ENCODE results near the gene SF3B2.

Gene SF3B2

GRCh38 chr11:66050581-66051231 lies 1.5 kb upstream of the SF3B2 start:
- Histone ChIP-seq H3K27me3 (no peaks in the 10 kb centered on the region; a peak in 2 of 22 replicates), H4K20me1 (peaks cover 0 to 33% (median 13%) of the 10 kb centered on the region in 11 experiments; a peak in 14 of 22 replicates), H3K4me1 (peaks cover 30 to 45% (median 38%) of the 10 kb centered on the region in 10 experiments), H3K36me3 (peaks cover 24 to 29% (median 27%) of the 10 kb centered on the region in 11 experiments), H3K9ac (peak overlapping the region; percentile 85 to 95 (median 91); a peak in 21 of 22 replicates), H3K4me3 (peak overlapping the region; percentile 81 to 100 (median 90); a peak in 17 of 20 replicates), H3K9me3 (replicated peaks in 1 of 11) (no peaks in the 10 kb centered on the region), H3K4me2 (peak overlapping the region; percentile 80 to 99 (median 90)), H3K27ac (peak overlapping the region; percentile 68 to 90 (median 84); a peak in 19 of 22 replicates)
- no peak for TF ChIP-seq Cebpa-rat (IDR thresholded peaks at IDR 0.05)

- Histone ChIP-seq H4K20me1 (peaks cover 0 to 38% (median 18%) of the 10 kb centered on the region in 11 experiments; a peak in 16 of 22 replicates), H3K4me1 (peaks cover 30 to 45% (median 38%) of the 10 kb centered on the region in 10 experiments), H3K9ac (peak overlapping the region; percentile 85 to 95 (median 91)), H3K36me3 (peaks cover 31 to 36% (median 34%) of the 10 kb centered on the region in 11 experiments), H3K4me3 (peak overlapping the region; percentile 81 to 100 (median 90)), H3K4me2 (peak overlapping the region; percentile 80 to 99 (median 90)), H3K9me3 (replicated peaks in 1 of 11) (no peaks in the 10 kb centered on the region), H3K27me3 (no peaks in the 10 kb centered on the region; a peak in 2 of 22 replicates), H3K27ac (peak overlapping the region; percentile 68 to 90 (median 84))
- TF ChIP-seq Cebpa-rat (IDR thresholded peaks at IDR 0.05): no peak
Measured at GRCh38 chr11:66051371-66051765, 796 bp upstream of the SF3B2 start.

GRCh38 chr11:66052664-66052982 lies 459 bp downstream of the SF3B2 start:
- Histone ChIP-seq H3K9ac (peak overlapping the region; percentile 85 to 95 (median 91)), H3K4me1 (peaks cover 24 to 42% (median 38%) of the 10 kb centered on the region in 10 experiments), H3K4me3 (peak overlapping the region; percentile 81 to 100 (median 90)), H3K4me2 (peak overlapping the region; percentile 87 to 99 (median 95)), H4K20me1 (peaks cover 0 to 45% (median 22%) of the 10 kb centered on the region in 11 experiments; a peak in 17 of 22 replicates), H3K27me3 (no peaks in the 10 kb centered on the region; a peak in 2 of 22 replicates), H3K36me3 (peaks cover 43 to 48% (median 46%) of the 10 kb centered on the region in 11 experiments), H3K27ac (peak overlapping the region; percentile 82 to 90 (median 84)), H3K9me3 (replicated peaks in 1 of 11) (no peaks in the 10 kb centered on the region)
- TF ChIP-seq Cebpa-rat (IDR thresholded peaks at IDR 0.05): no peak

GRCh38 chr11:66055021-66055420 lies 2.9 kb downstream of the SF3B2 start:
- no peaks in the 10 kb centered on the region for H3K9me3 ChIP-seq (replicated peaks in 1 of 11)
- no peak overlapping the region for H3K27ac ChIP-seq
- H4K20me1 ChIP-seq: peaks cover 0 to 69% (median 30%) of the 10 kb centered on the region in 11 experiments; a peak in 17 of 22 replicates
- 0 out of 22 replicates have a peak overlapping the region, but pooled peaks of 2 of the 11 experiments have one; percentile 10 to 26 for H3K9ac ChIP-seq
- H3K36me3 ChIP-seq: peaks cover 67 to 72% (median 70%) of the 10 kb centered on the region in 11 experiments
- TF ChIP-seq Cebpa-rat (IDR thresholded peaks at IDR 0.05): no peak
- H3K4me3 ChIP-seq: no peak overlapping the region
- peaks cover 24 to 32% (median 28%) of the 10 kb centered on the region in 10 experiments for H3K4me1 ChIP-seq
- H3K27me3 ChIP-seq: no peaks in the 10 kb centered on the region
- H3K4me2 ChIP-seq: no peak overlapping the region

GRCh38 chr11:66056501-66056900 lies 4.3 kb downstream of the SF3B2 start:
- H3K4me2 ChIP-seq: no peak overlapping the region
- H3K4me1 ChIP-seq: peaks cover 12 to 19% (median 14%) of the 10 kb centered on the region in 10 experiments
- H4K20me1 ChIP-seq: peaks cover 0 to 84% (median 41%) of the 10 kb centered on the region in 11 experiments; a peak in 19 of 22 replicates
- TF ChIP-seq Cebpa-rat (IDR thresholded peaks at IDR 0.05): no peak
- H3K4me3 ChIP-seq: no peak overlapping the region
- H3K9me3 ChIP-seq (replicated peaks in 1 of 11): no peaks in the 10 kb centered on the region
- H3K27me3 ChIP-seq: no peaks in the 10 kb centered on the region
- H3K9ac ChIP-seq: 0 out of 22 replicates have a peak overlapping the region, but pooled peaks of 2 of the 11 experiments have one; percentile 14 to 23
- peaks cover 81 to 87% (median 85%) of the 10 kb centered on the region in 11 experiments for H3K36me3 ChIP-seq
- H3K27ac ChIP-seq: no peak overlapping the region

- Histone ChIP-seq H3K4me1 (peaks cover 0 to 9% (median 0%) of the 10 kb centered on the region in 10 experiments; a peak in 4 of 20 replicates), H4K20me1 (peaks cover 9 to 90% (median 62%) of the 10 kb centered on the region in 11 experiments; a peak in 20 of 22 replicates), H3K27me3 (no peaks in the 10 kb centered on the region), H3K9ac (peak overlapping the region in 2 of 11 experiments; percentile 4 to 20; a peak in 1 of 22 replicates), H3K4me3 (no peak overlapping the region), H3K4me2 (no peak overlapping the region), H3K36me3 (peaks cover 98 to 100% (median 100%) of the 10 kb centered on the region in 11 experiments), H3K9me3 (replicated peaks in 1 of 11) (no peaks in the 10 kb centered on the region), H3K27ac (no peak overlapping the region)
- no peak for TF ChIP-seq Cebpa-rat (IDR thresholded peaks at IDR 0.05)
Measured at GRCh38 chr11:66059966-66060680, 8.0 kb downstream of the SF3B2 start.

- H4K20me1 ChIP-seq: peaks cover 13 to 88% (median 59%) of the 10 kb centered on the region in 11 experiments; a peak in 20 of 22 replicates
- peaks cover under 1 to 14% (median 6%) of the 10 kb centered on the region in 10 experiments; a peak in 15 of 20 replicates for H3K4me1 ChIP-seq
- no peak overlapping the region for H3K27ac ChIP-seq
- no peak overlapping the region for H3K4me3 ChIP-seq
- H3K9ac ChIP-seq: peak overlapping the region in 1 of 11 experiments; percentile 6; a peak in 2 of 22 replicates
- H3K27me3 ChIP-seq: no peaks in the 10 kb centered on the region
- TF ChIP-seq Cebpa-rat (IDR thresholded peaks at IDR 0.05): no peak
- H3K9me3 ChIP-seq (replicated peaks in 1 of 11): no peaks in the 10 kb centered on the region
- no peak overlapping the region for H3K4me2 ChIP-seq
- H3K36me3 ChIP-seq: peaks cover 97 to 100% (median 100%) of the 10 kb centered on the region in 11 experiments
Measured at GRCh38 chr11:66061268-66061667, 9.1 kb downstream of the SF3B2 start.

GRCh38 chr11:66062408-66062807 lies 10.2 kb downstream of the SF3B2 start:
- Histone ChIP-seq H3K36me3 (peaks cover 92 to 100% (median 100%) of the 10 kb centered on the region in 11 experiments), H3K4me2 (no peak overlapping the region), H3K4me1 (peaks cover 11 to 25% (median 17%) of the 10 kb centered on the region in 10 experiments; a peak in 19 of 20 replicates)

More at GRCh38 chr11:66062408-66062807, 10.2 kb downstream of the SF3B2 start:
- no peak for TF ChIP-seq Cebpa-rat (IDR thresholded peaks at IDR 0.05)
- Histone ChIP-seq H4K20me1 (peaks cover 24 to 91% (median 69%) of the 10 kb centered on the region in 11 experiments; a peak in 20 of 22 replicates), H3K9me3 (replicated peaks in 1 of 11) (no peaks in the 10 kb centered on the region), H3K27ac (no peak overlapping the region), H3K27me3 (no peaks in the 10 kb centered on the region), H3K4me3 (no peak overlapping the region), H3K9ac (no peak overlapping the region)

Data from BLaER1 treated with 17β-estradiol and CSF1 and Interleukin-3, amounts not matched to agents 10 nM and 100 nM (cell line).